Ishikawa (cell line): ENCODE measurements around the gene YBX1.

Experiments used
- CEBPB ChIP-seq: IDR thresholded peaks from 2 replicates; pipeline ENCODE4 v1.6.1; 2012
- CREB1 ChIP-seq: IDR thresholded peaks from 2 replicates; pipeline ENCODE4 v1.6.1; 2012; ENCODE audit warnings: low read depth
- EGR1 ChIP-seq: IDR thresholded peaks from 2 replicates; pipeline ENCODE4 v1.6.1; 2012
- EP300 ChIP-seq: IDR thresholded peaks from 2 replicates; pipeline ENCODE4 v1.6.1; 2012; ENCODE audit warnings: borderline replicate concordance
- FOXM1 ChIP-seq: IDR thresholded peaks from 2 replicates; pipeline ENCODE4 v1.6.1; 2012; ENCODE audit warnings: low read depth, borderline replicate concordance
- NFIC ChIP-seq: IDR thresholded peaks from 2 replicates; pipeline ENCODE4 v1.6.1; 2012
- RAD21 ChIP-seq: IDR thresholded peaks from 2 replicates; pipeline ENCODE4 v1.6.1; 2012; ENCODE audit warnings: low read depth
- TAF1 ChIP-seq: IDR thresholded peaks from 2 replicates; pipeline ENCODE4 v1.6.1; 2012; ENCODE audit warnings: low read depth, mild to moderate bottlenecking
- TCF12 ChIP-seq: IDR thresholded peaks from 2 replicates; pipeline ENCODE4 v1.6.1; 2012; ENCODE audit warnings: low read depth
- TEAD4 ChIP-seq: IDR thresholded peaks from 2 replicates; pipeline ENCODE4 v1.6.1; 2012
- YY1 ChIP-seq: IDR thresholded peaks from 2 replicates; pipeline ENCODE4 v1.6.1; 2012; ENCODE audit warnings: low read depth
- ZBTB7A ChIP-seq: IDR thresholded peaks from 2 replicates; pipeline ENCODE4 v1.6.1; 2012; ENCODE audit warnings: low read depth
- TF ChIP-seq, protein P1 (sequence below): IDR thresholded peaks from 2 replicates; pipeline ENCODE4 v1.6.1; 2012; ENCODE audit warnings: low read depth, mild to moderate bottlenecking
- TF ChIP-seq, protein P2 (sequence below): IDR thresholded peaks from 2 replicates; pipeline ENCODE4 v1.6.1; 2012
- TF ChIP-seq, protein P3 (sequence below): IDR thresholded peaks from 2 replicates; pipeline ENCODE4 v1.6.1; 2012

YBX1 gene

DNA sequence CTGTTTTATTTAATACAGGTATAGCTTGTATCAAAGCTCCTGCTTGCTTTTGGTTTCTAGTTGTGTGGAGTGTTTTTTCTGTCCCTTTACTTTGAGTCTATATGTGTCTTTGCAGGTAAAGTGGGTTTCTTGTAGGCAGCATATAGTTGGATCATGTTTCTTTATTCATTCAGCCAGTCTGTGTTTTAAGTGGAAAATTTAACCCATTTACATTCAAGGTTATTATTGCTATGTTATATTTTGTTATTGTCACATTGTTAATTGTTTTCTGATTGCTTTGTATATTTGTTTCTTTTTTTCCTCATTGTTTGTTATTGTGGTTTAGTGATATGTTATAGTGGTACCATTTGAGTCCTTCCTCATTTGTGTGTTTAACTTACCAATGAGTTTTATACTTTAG, 31.1 kb downstream of the YBX1 start:
- no peak for TF ChIP-seq CREB1
- no peak for TF ChIP-seq RAD21
- no peak for TF ChIP-seq EGR1
- TF ChIP-seq TEAD4, result no peak
- TF ChIP-seq, protein P1, sequence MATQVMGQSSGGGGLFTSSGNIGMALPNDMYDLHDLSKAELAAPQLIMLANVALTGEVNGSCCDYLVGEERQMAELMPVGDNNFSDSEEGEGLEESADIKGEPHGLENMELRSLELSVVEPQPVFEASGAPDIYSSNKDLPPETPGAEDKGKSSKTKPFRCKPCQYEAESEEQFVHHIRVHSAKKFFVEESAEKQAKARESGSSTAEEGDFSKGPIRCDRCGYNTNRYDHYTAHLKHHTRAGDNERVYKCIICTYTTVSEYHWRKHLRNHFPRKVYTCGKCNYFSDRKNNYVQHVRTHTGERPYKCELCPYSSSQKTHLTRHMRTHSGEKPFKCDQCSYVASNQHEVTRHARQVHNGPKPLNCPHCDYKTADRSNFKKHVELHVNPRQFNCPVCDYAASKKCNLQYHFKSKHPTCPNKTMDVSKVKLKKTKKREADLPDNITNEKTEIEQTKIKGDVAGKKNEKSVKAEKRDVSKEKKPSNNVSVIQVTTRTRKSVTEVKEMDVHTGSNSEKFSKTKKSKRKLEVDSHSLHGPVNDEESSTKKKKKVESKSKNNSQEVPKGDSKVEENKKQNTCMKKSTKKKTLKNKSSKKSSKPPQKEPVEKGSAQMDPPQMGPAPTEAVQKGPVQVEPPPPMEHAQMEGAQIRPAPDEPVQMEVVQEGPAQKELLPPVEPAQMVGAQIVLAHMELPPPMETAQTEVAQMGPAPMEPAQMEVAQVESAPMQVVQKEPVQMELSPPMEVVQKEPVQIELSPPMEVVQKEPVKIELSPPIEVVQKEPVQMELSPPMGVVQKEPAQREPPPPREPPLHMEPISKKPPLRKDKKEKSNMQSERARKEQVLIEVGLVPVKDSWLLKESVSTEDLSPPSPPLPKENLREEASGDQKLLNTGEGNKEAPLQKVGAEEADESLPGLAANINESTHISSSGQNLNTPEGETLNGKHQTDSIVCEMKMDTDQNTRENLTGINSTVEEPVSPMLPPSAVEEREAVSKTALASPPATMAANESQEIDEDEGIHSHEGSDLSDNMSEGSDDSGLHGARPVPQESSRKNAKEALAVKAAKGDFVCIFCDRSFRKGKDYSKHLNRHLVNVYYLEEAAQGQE, result no peak
- TF ChIP-seq TAF1, result no peak
- TF ChIP-seq ZBTB7A, result no peak
- TF ChIP-seq, protein P2, sequence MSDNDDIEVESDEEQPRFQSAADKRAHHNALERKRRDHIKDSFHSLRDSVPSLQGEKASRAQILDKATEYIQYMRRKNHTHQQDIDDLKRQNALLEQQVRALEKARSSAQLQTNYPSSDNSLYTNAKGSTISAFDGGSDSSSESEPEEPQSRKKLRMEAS, result no peak
- TF ChIP-seq, protein P3, sequence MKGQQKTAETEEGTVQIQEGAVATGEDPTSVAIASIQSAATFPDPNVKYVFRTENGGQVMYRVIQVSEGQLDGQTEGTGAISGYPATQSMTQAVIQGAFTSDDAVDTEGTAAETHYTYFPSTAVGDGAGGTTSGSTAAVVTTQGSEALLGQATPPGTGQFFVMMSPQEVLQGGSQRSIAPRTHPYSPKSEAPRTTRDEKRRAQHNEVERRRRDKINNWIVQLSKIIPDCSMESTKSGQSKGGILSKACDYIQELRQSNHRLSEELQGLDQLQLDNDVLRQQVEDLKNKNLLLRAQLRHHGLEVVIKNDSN, result no peak
- no peak for TF ChIP-seq TCF12
- TF ChIP-seq EP300, result no peak
- TF ChIP-seq FOXM1, result no peak

DNA sequence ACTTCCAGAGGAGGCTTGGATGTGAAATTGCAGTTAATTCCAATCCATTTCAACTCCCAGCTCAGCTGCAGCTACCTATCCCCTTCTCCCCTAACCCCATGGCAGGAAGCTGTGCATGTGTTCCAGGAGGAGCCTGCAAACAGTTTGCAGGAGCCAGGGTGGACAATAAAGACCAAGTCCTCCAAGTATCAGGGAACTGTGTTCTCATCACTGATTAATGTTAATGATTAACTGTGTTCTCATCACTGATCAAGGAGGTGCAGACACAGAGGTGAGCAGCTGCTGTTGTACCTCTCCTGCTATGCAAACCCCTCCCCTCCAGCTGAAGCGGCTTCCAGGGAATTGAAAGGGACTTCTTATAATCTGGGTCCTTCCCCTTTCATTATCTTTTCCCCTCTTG, 38.6 kb downstream of the YBX1 start:
- no peak for TF ChIP-seq YY1
- TF ChIP-seq TAF1, result no peak
- TF ChIP-seq, protein P2, result no peak
- no peak for TF ChIP-seq FOXM1

DNA sequence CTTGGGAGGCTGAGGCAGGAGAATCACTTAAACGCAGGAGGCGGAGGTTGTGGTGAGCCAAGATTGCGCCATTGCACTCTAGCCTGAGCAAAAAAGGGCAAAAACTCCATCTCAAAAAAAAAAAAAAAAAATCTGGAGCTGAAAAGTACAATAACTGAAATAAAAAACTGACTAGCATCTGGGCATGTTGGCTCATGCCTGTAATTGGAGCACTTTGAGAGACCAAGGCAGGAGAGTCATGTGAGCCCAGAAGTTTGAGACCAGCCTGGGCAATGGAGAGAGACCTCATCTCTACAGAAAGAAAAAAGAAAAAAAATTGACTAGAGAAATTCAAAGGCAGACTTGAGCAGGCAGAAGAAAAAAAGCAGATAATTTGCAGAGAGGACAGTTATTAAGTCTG, 39.7 kb downstream of the YBX1 start:
- no peak for TF ChIP-seq TAF1
- TF ChIP-seq, protein P2, result no peak

DNA sequence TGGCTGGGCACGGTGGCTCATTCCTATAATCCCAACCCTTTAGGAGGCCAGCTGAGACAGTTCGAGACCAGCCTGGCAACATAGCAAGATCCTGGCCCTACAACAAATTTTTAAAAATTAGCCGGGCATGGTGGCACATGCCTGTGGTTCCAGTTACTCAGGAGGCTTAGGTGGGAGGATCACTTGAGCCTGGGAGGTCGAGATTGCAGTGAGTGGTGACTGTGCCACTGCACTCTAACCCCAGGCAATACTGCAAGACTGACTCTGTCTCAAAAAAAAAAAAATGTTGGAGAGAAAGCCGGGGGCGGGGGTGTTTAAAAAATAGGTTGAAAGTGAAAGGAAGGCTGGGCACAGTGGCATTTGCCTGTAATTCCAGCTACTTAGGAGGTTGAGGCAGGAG, 41.3 kb downstream of the YBX1 start:
- TF ChIP-seq NFIC (no peak), YY1 (no peak), FOXM1 (no peak), TCF12 (no peak), CEBPB (no peak)
- TF ChIP-seq, protein P2, result no peak

DNA sequence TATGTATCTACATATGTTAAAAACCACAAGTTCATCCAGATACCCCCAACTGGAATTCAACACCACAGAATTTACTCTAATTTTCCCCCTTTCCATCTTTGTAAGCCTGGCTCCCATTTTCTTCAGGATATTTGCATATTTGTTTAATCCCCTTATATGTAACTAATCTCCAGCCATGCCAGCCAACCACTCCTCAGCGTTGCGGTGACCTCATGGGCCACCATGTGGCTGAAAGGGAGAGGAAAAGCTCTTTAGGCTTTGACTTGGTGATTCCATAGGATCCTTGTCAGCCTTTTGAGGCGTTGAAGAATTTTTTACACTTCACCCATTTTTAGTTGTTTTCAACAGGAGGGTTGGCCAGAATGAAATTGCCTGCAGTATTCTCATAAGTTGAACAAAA, 47.8 kb downstream of the YBX1 start:
- TF ChIP-seq, protein P2, result no peak
- TF ChIP-seq TCF12 (no peak), TEAD4 (no peak), EGR1 (no peak), RAD21 (no peak), EP300 (no peak), NFIC (no peak), TAF1 (no peak), YY1 (no peak), FOXM1 (no peak), CREB1 (no peak), ZBTB7A (no peak)

DNA sequence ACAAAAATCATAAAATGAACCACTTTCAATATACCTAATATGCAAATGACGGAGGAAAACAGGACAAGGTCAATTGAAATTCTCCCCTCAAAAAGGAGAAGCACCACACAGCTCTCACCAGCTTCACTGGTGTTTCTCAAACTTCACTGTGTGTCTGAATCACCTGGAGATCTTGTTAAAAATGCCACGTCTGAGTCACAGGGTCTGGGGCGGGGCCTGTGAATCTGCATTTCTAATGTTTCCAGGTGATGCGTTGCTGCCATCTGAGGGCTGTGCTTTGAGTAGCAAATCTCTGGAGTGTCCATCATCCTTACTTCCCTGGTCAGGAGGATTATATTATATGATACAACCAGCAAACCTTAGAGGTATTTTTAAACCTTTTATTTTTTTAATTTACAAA, 48.8 kb downstream of the YBX1 start:
- TF ChIP-seq YY1 (no peak), RAD21 (peak; percentile 78), CEBPB (no peak), TCF12 (no peak), CREB1 (no peak), FOXM1 (no peak), EGR1 (no peak)

DNA sequence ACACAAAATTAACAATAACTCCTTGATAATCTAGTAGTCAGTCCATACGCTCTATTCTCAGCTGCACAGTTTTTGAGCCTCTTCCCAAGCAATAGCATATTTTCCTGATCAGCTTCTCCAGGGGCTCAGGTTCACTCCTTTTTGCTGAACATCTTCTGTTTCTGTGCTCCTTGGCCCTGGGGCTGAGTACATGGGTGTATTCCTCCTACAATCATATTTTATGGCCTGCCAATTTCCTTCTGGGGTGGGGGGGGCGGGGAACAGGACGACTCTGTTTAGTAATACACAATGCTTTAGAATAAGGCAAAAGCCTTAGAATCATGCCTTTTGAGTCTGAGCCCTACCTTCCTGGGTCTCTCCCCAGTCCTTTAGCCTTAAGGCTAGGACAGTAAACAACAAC, 49.4 kb downstream of the YBX1 start:
- TF ChIP-seq ZBTB7A, result no peak
- no peak for TF ChIP-seq NFIC
- no peak for TF ChIP-seq TEAD4

DNA sequence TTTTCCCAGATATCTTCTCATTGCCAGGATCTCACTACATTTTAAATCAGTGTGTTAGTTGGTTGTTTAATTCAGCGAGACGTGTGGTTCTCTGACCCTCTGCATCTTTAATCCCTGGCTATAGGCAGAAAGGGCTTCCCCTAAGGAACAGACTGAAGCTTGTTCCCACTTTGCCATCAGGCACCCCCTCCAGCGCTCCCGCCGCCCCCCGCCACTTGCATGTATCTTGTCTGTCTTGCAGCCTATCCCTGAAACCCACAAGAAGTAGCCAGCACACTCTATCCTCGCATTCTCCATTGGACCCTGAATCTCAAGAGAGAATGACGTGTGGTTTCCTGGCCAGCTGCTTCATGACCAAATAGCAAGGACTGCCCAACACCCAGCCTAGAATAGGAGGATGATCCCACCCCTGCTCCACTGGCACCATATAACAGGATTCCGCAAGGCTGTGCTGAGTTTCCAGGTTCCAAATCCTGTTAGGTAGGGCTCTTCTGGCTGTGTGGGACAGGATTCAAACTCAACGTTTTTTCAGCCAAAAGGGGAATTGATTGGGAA, 50.0 kb downstream of the YBX1 start:
- TF ChIP-seq TAF1 (no peak), RAD21 (no peak), YY1 (no peak), CEBPB (no peak), ZBTB7A (no peak), NFIC (no peak), TCF12 (no peak), FOXM1 (no peak), EGR1 (no peak), TEAD4 (no peak)
- TF ChIP-seq, protein P2, result no peak
